Cardiac fibroblast (primary cell): ENCODE data around the gene RAB5B.
A peak's percentile ranks its signal among the peaks of the same experiment; 100 is the strongest.

Experiments used
- DNase-seq, 2 donors: peaks; one replicate each; pipeline versions ENCODE4 v3.0.0 to v3.0.0-alpha.2; 2010; ENCODE audit warnings: low read depth in 2 of 2
- H3K4me3 ChIP-seq, 2 donors: replicated peaks in 1 of 2; 1 replicate in 1 of 2; 2 replicates in 1 of 2; pipeline ENCODE4 v1.5.1; 2011; ENCODE audit warnings: low read depth in 2 of 2, low read length in 2 of 2, mild to moderate bottlenecking in 2 of 2, moderate library complexity in 1 of 2
- TF ChIP-seq, protein P1 (sequence below): IDR thresholded peaks from one replicate; pipeline ENCODE4 v1.5.1; 2011; ENCODE audit warnings: low read depth, mild to moderate bottlenecking, low read length, inconsistent platforms

Gene RAB5B

DNA sequence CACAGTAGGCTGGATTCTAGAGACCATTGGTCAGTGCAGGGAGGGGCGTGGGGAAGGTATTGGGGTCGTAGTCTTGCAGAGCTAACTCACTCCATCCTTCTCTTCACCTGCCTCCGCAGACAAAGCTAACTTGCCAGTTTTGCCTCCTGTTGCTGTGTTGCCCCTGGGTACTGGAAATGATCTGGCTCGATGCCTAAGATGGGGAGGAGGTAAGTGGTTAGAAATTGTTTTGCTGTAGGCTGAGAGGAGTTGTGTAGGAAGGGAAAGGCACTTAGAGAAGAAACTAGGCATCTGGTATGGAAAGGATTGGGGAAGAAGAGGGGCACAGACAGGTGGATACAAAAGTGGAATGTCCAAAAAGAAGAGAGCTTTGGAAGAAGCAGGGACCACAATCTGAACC is 31.8 kb upstream of the RAB5B start:
- TF ChIP-seq, protein P1, sequence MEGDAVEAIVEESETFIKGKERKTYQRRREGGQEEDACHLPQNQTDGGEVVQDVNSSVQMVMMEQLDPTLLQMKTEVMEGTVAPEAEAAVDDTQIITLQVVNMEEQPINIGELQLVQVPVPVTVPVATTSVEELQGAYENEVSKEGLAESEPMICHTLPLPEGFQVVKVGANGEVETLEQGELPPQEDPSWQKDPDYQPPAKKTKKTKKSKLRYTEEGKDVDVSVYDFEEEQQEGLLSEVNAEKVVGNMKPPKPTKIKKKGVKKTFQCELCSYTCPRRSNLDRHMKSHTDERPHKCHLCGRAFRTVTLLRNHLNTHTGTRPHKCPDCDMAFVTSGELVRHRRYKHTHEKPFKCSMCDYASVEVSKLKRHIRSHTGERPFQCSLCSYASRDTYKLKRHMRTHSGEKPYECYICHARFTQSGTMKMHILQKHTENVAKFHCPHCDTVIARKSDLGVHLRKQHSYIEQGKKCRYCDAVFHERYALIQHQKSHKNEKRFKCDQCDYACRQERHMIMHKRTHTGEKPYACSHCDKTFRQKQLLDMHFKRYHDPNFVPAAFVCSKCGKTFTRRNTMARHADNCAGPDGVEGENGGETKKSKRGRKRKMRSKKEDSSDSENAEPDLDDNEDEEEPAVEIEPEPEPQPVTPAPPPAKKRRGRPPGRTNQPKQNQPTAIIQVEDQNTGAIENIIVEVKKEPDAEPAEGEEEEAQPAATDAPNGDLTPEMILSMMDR, result no peak
- no peak for DNase-seq
- H3K4me3 ChIP-seq, result no peak overlapping the region

DNA sequence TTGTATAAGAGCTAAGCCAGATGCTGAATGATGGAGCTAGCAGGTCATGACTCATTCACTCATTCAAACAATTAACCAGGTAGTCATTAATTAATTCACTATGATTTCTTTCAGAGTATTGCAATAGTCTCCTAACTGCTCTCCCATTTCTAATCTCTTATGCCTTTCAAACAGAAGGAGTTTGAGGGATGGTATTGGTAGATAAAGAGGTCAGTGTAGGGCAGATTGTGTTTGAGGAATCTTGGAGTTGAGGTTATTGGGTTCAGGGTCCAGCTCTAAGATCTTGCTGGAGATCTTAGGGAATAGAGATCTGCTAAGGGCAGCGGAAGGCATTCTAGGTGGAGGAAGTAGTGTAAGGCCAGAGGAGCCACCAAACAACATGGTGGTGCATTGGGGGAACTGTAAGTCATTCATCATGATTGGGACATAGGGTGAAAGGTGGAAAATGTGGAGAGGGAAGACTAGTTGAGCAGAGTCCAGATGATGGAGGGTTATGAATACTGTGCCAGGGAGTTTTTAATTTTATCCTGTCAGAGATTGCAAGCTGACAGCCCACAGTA is 31.2 kb upstream of the RAB5B start:
- TF ChIP-seq, protein P1, result no peak
- DNase-seq, result no peak
- no peak overlapping the region for H3K4me3 ChIP-seq

DNA sequence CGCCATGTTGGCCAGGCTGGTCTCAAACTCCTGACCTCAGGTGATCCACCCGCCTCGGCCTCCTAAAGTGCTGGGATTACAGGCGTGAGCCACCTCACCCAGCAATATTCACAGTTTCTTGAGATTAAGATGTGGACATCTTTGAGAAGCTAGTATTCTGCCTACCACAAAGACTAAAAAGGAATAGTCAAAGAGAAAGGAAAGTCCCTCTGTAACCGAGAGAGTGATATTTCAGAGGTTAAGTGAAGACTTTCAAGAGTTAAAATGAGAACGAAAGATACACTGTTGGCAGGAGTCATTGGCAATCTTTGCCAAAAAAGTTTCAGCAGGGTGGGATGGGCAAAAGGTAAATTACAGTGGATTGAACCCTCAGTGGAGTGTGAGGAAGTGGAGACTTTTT is 27.3 kb upstream of the RAB5B start:
- TF ChIP-seq, protein P1, result no peak
- no peak for DNase-seq
- no peak overlapping the region for H3K4me3 ChIP-seq

DNA sequence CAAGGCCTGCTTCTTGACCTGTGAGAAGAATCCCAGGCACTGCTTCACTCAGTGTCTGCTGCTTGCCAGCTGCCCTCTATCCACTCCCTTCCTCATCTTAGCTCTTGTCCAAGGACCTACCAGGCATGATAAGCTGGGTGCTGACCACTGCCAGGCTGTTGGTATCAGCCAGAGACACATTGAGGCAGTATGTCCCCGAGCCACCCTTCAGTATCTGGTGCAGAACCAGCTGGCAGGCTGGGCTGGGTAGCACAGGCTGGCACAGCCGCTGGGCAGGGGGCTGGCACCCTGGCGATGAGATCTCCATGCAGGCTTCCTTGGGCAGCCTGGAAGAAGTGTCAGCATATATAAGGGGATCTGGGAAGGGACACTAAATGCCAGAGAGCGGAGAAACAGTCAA is 18.5 kb upstream of the RAB5B start:
- TF ChIP-seq, protein P1, result no peak
- no peak for DNase-seq
- H3K4me3 ChIP-seq, result no peak overlapping the region

DNA sequence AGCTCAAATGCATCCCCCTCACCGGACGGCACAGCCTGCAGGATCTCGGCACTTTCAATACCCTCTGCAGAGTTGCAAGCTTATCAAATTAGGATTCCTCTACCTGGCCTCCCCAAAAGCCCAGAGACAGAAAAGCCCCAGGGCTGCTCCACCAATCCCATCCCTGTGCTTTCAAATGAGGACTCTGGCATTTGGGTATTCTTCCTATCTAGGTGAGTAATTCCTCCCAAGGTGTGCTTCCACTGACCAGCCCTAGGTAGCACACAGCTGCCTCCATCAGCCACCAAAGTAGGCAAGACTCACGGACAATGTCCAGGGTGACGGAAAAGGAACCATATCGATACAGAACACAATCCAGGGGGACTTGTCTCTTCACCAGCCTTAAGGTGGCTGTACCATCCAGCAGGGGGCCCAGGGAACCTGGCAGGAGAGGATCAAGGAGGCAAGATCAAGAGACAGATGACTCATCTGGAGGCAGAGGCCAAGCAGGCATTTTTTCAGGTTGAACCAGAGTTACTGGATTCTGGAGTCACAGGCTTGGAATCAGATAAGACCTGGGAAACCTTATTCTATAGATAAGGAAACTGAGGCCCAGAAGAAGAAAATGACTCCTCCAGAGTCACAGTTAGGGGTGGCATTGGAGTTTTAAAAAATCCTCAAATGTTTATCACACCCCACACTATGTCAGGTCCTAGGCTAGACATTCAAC is 17.9 kb upstream of the RAB5B start:
- TF ChIP-seq, protein P1, result peak; percentile 52
- peak; percentile 34 to 71 for DNase-seq
- no peak overlapping the region for H3K4me3 ChIP-seq

DNA sequence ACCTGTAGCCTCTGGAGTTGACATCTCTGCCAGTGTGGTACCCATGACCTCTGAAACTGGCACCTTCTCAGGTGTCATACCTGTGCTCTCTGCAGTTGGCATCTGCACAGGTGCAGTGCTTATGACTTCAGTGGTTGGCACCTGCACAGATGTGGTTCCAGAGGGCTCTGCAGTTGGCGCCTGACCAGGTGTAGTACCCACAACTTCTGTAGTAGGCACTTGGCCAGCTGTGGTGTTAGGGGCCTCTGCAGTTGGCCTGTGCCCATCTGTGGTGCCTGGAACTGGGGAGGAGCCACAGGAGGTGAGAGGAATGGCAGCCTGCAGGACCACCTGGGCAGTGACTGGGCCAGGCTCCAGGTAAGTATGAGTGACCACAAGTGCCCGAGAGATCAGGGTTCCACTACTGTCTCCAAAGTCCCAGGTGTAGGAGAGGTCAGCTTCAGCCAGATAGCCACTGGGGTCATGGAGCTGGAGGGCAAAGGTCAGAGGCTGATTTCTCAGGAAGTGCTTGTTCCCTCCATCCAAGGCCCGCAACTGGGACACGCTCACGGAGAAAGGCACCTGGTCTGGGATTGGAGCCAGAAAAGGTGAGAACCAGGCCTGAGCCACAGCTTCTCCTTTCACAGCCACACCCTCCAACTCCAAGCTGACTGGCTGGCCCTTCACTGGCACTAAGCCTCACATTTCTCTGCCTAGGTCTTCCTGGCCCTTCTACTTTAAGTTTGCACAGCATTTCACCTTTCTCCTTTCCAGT is 16.6 kb upstream of the RAB5B start:
- no peak overlapping the region for H3K4me3 ChIP-seq
- DNase-seq, result no peak
- TF ChIP-seq, protein P1, result no peak
